VCaP (cell line): ENCODE results near the gene ARMS2.

Experiments
- H3K27ac ChIP-seq: fragments of 450-650 bp; 2 replicates; pipeline ENCODE4 v1.5.1; 2017
- CTCF ChIP-seq: fragments of 450-650 bp; conservative IDR thresholded peaks from 2 replicates; pipeline ENCODE4 v1.5.1; 2017; ENCODE audit warnings: mild to moderate bottlenecking, moderate library complexity

Gene ARMS2

GRCh38 chr10:122421054-122421625 is 33.3 kb upstream of the ARMS2 start:
- no peak for TF ChIP-seq CTCF
- H3K27ac ChIP-seq: no peak overlapping the region

- TF ChIP-seq CTCF: no peak
These were observed 32.7 kb upstream of the ARMS2 start for GRCh38 chr10:122421742-122422141.

GRCh38 chr10:122422266-122422989 is 32.0 kb upstream of the ARMS2 start:
- no peak overlapping the region for H3K27ac ChIP-seq
- no peak for TF ChIP-seq CTCF

More at GRCh38 chr10:122421742-122422141, 32.7 kb upstream of the ARMS2 start:
- H3K27ac ChIP-seq: no peak overlapping the region

GRCh38 chr10:122424059-122424458 is 30.4 kb upstream of the ARMS2 start:
- H3K27ac ChIP-seq: no peak overlapping the region
- no peak for TF ChIP-seq CTCF

- TF ChIP-seq CTCF: no peak
- H3K27ac ChIP-seq: no peak overlapping the region
These were observed 27.6 kb upstream of the ARMS2 start for GRCh38 chr10:122426829-122427228.

GRCh38 chr10:122427280-122427679 is 27.2 kb upstream of the ARMS2 start:
- no peak for TF ChIP-seq CTCF

GRCh38 chr10:122435212-122435827 is 19.1 kb upstream of the ARMS2 start:
- no peak overlapping the region for H3K27ac ChIP-seq
- peak; percentile 63 for TF ChIP-seq CTCF

More at GRCh38 chr10:122427280-122427679, 27.2 kb upstream of the ARMS2 start:
- no peak overlapping the region for H3K27ac ChIP-seq
